HEK293T (cell line): ENCODE measurements around the gene EEF2K.

Source experiments
- CTCF ChIA-PET: fragments of 350-600 bp; formaldehyde crosslinking; extraction: SDS; loops from one replicate; lab custom pipeline; 2021; ENCODE audit warnings: antibody characterized with exemption, inconsistent platforms; lab: Yijun Ruan, JAX
- POLR2A ChIA-PET: fragments of 350-600 bp; formaldehyde crosslinking; extraction: SDS; loops from one replicate; lab custom pipeline; 2020; ENCODE audit warnings: antibody characterized with exemption, inconsistent platforms; lab: Yijun Ruan, JAX
- DNase-seq: peaks from one replicate; pipeline ENCODE4 v3.0.0; 2012; ENCODE audit warnings: mixed read lengths; ENCODE audit errors: extremely low spot score
- ARNT ChIP-seq: fragments of 450-650 bp; IDR thresholded peaks from 2 replicates; pipeline ENCODE4 v1.6.1; 2017; ENCODE audit warnings: mild to moderate bottlenecking
- BHLHE40 ChIP-seq: fragments of 450-650 bp; IDR thresholded peaks from 2 replicates; pipeline ENCODE4 v1.6.1; 2016; ENCODE audit warnings: mild to moderate bottlenecking, moderate library complexity, borderline replicate concordance
- CTBP1 ChIP-seq: fragments of 450-650 bp; IDR thresholded peaks from 2 replicates; pipeline ENCODE4 v1.6.1; 2016; ENCODE audit warnings: borderline replicate concordance
- ELF4 ChIP-seq: fragments of 450-650 bp; IDR thresholded peaks from 2 replicates; pipeline ENCODE4 v1.6.1; 2017; ENCODE audit warnings: antibody characterized with exemption
- FOXA1 ChIP-seq: fragments of 450-650 bp; IDR thresholded peaks from 2 replicates; pipeline ENCODE4 v1.6.1; 2016; ENCODE audit warnings: mild to moderate bottlenecking
- FOXK2 ChIP-seq: fragments of 450-650 bp; IDR thresholded peaks from 2 replicates; pipeline ENCODE4 v1.6.1; 2016; ENCODE audit warnings: mild to moderate bottlenecking
- FOXM1 ChIP-seq: fragments of 450-650 bp; IDR thresholded peaks from 2 replicates; pipeline ENCODE4 v1.6.1; 2017; ENCODE audit warnings: mild to moderate bottlenecking, borderline replicate concordance
- HDGF ChIP-seq: fragments of 450-650 bp; IDR thresholded peaks from 2 replicates; pipeline ENCODE4 v1.6.1; 2017; ENCODE audit warnings: antibody characterized with exemption, borderline replicate concordance
- L3MBTL2 ChIP-seq: fragments of 450-650 bp; conservative IDR thresholded peaks from 2 replicates; pipeline ENCODE4 v1.6.1; 2016; ENCODE audit warnings: mild to moderate bottlenecking
- LEF1 ChIP-seq: fragments of 450-650 bp; IDR thresholded peaks from 2 replicates; pipeline ENCODE4 v1.6.1; 2017; ENCODE audit warnings: mild to moderate bottlenecking, borderline replicate concordance
- NFRKB ChIP-seq: fragments of 450-650 bp; IDR thresholded peaks from 2 replicates; pipeline ENCODE4 v1.6.1; 2016; ENCODE audit warnings: mild to moderate bottlenecking, moderate library complexity
- SP1 ChIP-seq: fragments of 450-650 bp; IDR thresholded peaks from 2 replicates; pipeline ENCODE4 v1.6.1; 2017
- SUZ12 ChIP-seq: fragments of 450-650 bp; IDR thresholded peaks from 2 replicates; pipeline ENCODE4 v1.6.1; 2016; ENCODE audit warnings: mild to moderate bottlenecking
- TARDBP ChIP-seq: fragments of 450-650 bp; IDR thresholded peaks from 2 replicates; pipeline ENCODE4 v1.6.1; 2016
- ZNF384 ChIP-seq: fragments of 450-650 bp; IDR thresholded peaks from 2 replicates; pipeline ENCODE4 v1.6.1; 2016
- TF ChIP-seq, protein P1 (sequence below): fragments of 450-650 bp; IDR thresholded peaks from 2 replicates; pipeline ENCODE4 v1.6.1; 2016

The EEF2K gene

DNA sequence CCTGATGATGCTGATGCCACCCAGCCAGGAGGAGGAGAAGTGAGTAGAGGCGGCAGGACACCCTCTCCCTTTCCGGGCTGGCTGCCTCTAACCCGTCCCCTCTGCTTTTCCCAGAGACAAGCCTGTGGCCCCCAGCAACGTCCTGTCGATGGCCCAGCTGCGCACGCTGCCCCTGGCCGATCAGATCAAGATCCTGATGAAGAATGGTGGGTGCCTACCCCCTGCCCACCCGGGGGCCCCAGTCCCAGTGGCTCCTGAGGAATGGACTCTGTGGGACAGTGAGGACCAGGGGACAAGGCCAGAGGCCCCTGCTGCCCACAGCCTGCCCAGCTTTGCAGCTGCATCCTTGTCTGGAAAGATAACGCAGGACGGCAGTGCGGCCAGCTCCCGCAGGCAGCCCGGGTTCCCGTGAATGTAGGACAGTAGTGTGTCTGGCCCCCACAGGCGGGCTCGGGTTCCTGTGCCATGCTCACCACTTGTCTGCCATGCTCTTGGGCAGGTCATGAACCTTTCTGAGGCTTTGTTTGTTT is 111.0 kb downstream of the EEF2K start:
- POLR2A ChIA-PET, result no interaction called here
- CTCF ChIA-PET, result no interaction called here
- TF ChIP-seq LEF1, result no peak
- DNase-seq, result no peak

DNA sequence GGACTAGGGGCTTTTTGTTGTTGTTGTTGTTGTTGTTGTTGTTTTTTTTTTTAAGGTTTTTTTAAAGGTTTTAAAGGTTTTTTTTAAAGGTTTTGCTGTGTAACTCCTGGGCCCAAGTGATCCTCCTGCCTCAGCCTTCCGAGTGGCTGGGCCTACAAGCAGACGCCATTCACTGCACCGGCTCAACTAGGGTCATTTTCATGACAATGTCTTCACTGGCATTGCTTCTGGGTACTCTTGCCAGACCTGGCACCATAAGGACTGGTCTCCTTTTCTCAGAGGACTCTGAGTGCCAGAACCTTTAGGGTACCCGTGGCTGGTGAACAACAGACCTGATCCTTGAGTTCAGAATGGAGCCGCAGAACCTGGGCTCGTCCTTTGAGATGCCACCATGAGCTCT is 111.5 kb downstream of the EEF2K start:
- CTCF ChIA-PET, result interaction anchor here (0.6 to 0.7 kb wide), 4 partner anchors 32 to 1141 kb away, joined by 3 to 4 read pairs (median 3); no protein-coding TSS in a partner anchor
- no peak for DNase-seq
- POLR2A ChIA-PET, result no interaction called here
- TF ChIP-seq FOXM1, result no peak
- TF ChIP-seq FOXA1, result no peak
- TF ChIP-seq ZNF384, result no peak
- no peak for TF ChIP-seq L3MBTL2
- TF ChIP-seq TARDBP, result no peak
- TF ChIP-seq FOXK2, result no peak
- no peak for TF ChIP-seq HDGF
- TF ChIP-seq LEF1, result no peak
- no peak for TF ChIP-seq ELF4
- no peak for TF ChIP-seq BHLHE40

DNA sequence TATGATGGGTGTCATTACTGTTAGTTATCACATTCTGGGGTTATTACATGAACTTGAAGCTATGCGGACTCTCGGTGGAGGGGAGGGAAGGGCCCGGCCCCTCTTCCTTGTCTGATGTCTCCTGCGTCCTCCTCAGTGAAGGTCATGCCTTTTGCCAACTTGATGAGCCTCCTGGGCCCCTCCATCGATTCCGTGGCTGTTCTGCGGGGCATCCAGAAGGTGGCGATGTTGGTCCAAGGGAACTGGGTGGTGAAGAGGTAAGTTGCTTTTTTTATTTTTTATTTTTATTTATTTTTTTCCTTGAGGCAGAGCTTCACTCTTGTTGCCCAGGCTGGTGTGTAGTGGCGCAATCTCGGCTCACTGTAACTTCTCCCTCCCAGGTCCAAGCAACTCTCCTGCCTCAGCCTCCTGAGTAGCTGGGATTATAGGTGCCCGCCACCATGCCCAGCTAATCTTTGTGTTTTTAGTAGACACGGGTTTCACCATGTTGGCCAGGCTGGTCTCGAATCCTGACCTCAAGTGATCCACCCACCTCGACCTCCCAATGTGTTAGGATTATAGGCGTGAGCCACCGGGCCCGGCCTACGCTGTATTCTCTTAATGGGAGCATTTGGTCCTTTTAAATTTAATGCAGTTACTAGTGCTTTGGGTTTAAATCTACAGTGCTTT is 112.7 kb downstream of the EEF2K start:
- DNase-seq, result peak; percentile 62
- POLR2A ChIA-PET, result no interaction called here
- no peak for TF ChIP-seq SUZ12
- TF ChIP-seq FOXK2, result no peak
- TF ChIP-seq, protein P1, sequence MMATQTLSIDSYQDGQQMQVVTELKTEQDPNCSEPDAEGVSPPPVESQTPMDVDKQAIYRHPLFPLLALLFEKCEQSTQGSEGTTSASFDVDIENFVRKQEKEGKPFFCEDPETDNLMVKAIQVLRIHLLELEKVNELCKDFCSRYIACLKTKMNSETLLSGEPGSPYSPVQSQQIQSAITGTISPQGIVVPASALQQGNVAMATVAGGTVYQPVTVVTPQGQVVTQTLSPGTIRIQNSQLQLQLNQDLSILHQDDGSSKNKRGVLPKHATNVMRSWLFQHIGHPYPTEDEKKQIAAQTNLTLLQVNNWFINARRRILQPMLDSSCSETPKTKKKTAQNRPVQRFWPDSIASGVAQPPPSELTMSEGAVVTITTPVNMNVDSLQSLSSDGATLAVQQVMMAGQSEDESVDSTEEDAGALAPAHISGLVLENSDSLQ, result no peak
- no peak for TF ChIP-seq TARDBP
- TF ChIP-seq BHLHE40, result no peak
- no peak for TF ChIP-seq FOXA1
- no peak for TF ChIP-seq CTBP1
- TF ChIP-seq HDGF, result no peak
- no peak for TF ChIP-seq NFRKB
- TF ChIP-seq L3MBTL2, result no peak
- no peak for TF ChIP-seq ZNF384
- CTCF ChIA-PET, result interaction anchor here (0.6 kb wide), 1 partner anchor 1121 kb away, joined by 4 read pairs; no protein-coding TSS in a partner anchor

DNA sequence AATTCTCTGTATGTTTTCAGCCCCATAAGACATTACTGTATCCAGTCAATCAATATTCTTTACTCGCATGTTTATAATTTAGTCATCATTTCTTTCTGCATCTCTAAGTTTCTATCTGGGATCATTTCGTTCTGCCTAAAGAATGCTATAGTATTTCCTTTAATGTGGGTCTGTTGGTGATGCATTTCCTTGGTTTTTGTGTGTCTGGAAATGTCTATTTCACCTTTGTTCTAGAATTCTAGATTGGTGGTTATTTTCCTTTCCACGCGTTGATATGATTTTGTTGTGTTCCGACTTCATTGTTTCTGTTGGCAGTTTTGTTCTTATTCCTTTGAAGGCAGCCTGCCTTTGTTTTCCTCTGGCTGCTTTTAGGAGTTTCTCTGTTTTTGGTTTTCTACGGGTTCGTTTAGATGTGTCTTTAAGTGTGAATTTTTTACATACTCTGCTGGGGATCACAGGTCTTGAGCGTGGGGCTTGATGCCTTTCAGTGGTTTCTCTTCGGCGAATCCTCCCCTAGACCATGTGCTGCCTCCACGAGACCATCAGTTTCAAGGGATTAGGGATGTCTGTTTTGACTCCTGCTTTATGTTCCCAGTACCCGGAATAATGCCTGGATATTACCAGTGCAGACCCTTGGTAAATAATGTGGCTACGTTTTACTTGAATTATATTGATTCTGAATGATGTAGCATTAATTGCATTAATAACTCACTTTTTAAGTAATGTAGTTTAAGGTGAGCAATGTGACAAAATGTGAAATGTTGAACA is 114.7 kb downstream of the EEF2K start:
- ChIA-PET CTCF (interaction anchor here (0.6 to 0.7 kb wide), 3 partner anchors 10 to 51 kb away, joined by 3 to 4 read pairs (median 3); no protein-coding TSS in a partner anchor), POLR2A (interaction anchor here (1.3 kb wide), 1 partner anchor 12 kb away, joined by 3 read pairs; no protein-coding TSS in a partner anchor)
- TF ChIP-seq ELF4 (no peak), FOXK2 (no peak), SUZ12 (no peak), CTBP1 (no peak), FOXM1 (no peak), TARDBP (no peak), BHLHE40 (no peak), L3MBTL2 (no peak), ARNT (no peak), FOXA1 (no peak), HDGF (no peak), LEF1 (no peak), NFRKB (no peak), SP1 (no peak), ZNF384 (no peak)
- TF ChIP-seq, protein P1, result no peak
- DNase-seq, result no peak

DNA sequence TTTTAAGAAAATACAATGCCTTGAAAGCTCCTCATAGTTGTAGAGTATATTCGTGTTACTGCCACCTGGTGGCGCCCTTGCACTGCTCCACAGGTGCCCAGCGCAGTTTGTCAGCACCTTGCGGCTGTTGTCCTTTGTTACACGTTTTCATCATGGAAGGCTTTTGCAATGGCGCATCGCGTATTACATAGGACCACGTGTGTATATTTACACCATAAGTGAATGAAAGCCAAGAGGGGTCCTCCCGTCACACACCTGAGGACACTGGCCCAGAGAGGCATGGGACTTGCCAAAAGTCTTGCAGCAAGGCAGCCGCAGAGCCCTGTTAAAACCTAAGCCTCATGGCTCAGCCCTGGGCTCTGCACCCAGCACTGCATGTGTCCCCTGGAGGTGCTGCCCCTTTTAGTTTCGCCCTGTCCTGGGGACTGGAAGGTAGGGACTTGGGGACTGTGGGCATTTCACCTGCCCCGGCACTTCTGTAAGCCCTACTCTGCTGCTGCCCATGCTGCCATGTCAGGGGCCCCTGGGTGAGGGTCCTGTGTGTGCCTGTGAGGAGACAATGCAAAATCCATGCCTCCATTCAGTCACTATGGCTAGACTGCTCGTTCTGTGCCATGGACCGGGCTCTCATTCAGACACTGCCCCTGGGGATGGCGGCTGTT is 115.4 kb downstream of the EEF2K start:
- ChIA-PET POLR2A (no interaction called here), CTCF (interaction anchor here (0.6 to 0.7 kb wide), 3 partner anchors 9 to 50 kb away, joined by 3 to 4 read pairs (median 3); no protein-coding TSS in a partner anchor)
- DNase-seq, result peak; percentile 80

DNA sequence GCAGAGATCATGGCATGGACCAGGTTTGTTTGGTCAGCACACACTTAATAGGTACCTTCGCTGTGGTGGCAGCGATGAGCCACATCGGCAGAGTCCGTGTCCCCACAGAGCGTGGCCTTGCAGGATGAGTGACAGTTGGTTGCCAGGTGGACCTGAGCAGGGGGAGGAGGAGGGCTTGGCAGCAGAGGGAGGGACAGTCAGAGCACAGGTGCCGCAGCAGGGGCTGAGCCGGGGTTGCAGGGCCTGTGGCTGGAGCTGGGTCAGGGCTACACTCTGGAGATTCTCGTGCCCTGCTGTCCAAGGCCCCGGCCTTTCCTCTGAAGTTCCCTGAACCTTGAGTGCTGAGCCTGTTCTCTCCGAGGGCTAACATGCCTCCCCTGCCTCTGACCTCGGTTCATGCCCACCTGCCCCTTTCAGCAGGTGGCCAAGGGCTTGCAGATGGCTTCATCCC is 116.0 kb downstream of the EEF2K start:
- ChIA-PET POLR2A (no interaction called here), CTCF (no interaction called here)
- TF ChIP-seq NFRKB (no peak), ARNT (no peak), FOXA1 (no peak), TARDBP (no peak), FOXM1 (no peak), SP1 (no peak), SUZ12 (no peak), BHLHE40 (no peak)
- DNase-seq, result no peak

More for the DNA sequence above, 115.4 kb downstream of the EEF2K start:
- TF ChIP-seq FOXK2 (no peak), CTBP1 (no peak), FOXA1 (no peak)
